GM19438 (cell line): ENCODE measurements around the gene CTCF.

Experiments used
- ATAC-seq: cut with Tn5 transposase; IDR thresholded peaks from one replicate; pipeline ENCODE4 v1.9.1; 2021; ENCODE audit warnings: low read depth; ENCODE audit not compliant: unreplicated experiment

CTCF gene

GRCh38 chr16:67594256-67594915, 32.1 kb downstream of the CTCF start:
- ATAC-seq: no peak

- ATAC-seq: no peak
Observed at GRCh38 chr16:67594956-67595355, 32.6 kb downstream of the CTCF start.

- ATAC-seq: no peak
Observed at GRCh38 chr16:67598527-67598926, 36.2 kb downstream of the CTCF start.

- ATAC-seq: no peak
Observed at GRCh38 chr16:67605641-67606040, 43.3 kb downstream of the CTCF start.

- ATAC-seq: no peak
Observed at GRCh38 chr16:67606632-67607031, 44.3 kb downstream of the CTCF start.

GRCh38 chr16:67608364-67608763, 46.0 kb downstream of the CTCF start:
- no peak for ATAC-seq

- ATAC-seq: no peak
Observed at GRCh38 chr16:67613808-67614207, 51.5 kb downstream of the CTCF start.

GRCh38 chr16:67628216-67628615, 65.9 kb downstream of the CTCF start:
- ATAC-seq: no peak

GRCh38 chr16:67632415-67633172, 70.3 kb downstream of the CTCF start:
- no peak for ATAC-seq

GRCh38 chr16:67636713-67637112, 74.4 kb downstream of the CTCF start:
- ATAC-seq: no peak

- no peak for ATAC-seq
Observed at GRCh38 chr16:67637625-67638024, 75.3 kb downstream of the CTCF start.

- ATAC-seq: no peak
Observed at GRCh38 chr16:67641779-67642708, 79.7 kb downstream of the CTCF start.

GRCh38 chr16:67644038-67644437, 81.7 kb downstream of the CTCF start:
- ATAC-seq: no peak

- peak; percentile 43 for ATAC-seq
Observed at GRCh38 chr16:67645397-67646121, 83.2 kb downstream of the CTCF start.

- no peak for ATAC-seq
Observed at GRCh38 chr16:67647111-67647651, 84.9 kb downstream of the CTCF start.

- no peak for ATAC-seq
Observed at GRCh38 chr16:67647681-67648080, 85.4 kb downstream of the CTCF start.

GRCh38 chr16:67648088-67648763, 85.9 kb downstream of the CTCF start:
- no peak for ATAC-seq

- no peak for ATAC-seq
Observed at GRCh38 chr16:67648764-67649407, 86.6 kb downstream of the CTCF start.

GRCh38 chr16:67649494-67649931, 87.2 kb downstream of the CTCF start:
- no peak for ATAC-seq
